Activated T-cell treated with anti-CD3 and anti-CD28 coated beads, Interleukin-2, amount 50 U/mL, for 24 hours (primary cell): ENCODE measurements around the gene TMEM270.
A peak's percentile ranks its signal among the peaks of the same experiment; 100 is the strongest.
"Not testable (repeated sequence)": the region's sequence is repeated elsewhere in the genome, so short reads cannot be mapped to it uniquely, and the experiment has no call there.

ENCODE experiments used
- DNase-seq: peaks from one replicate; pipeline ENCODE4 v3.0.0-alpha.2; 2020
- H3K27ac Mint-ChIP-seq: 2 replicates; pipeline ENCODE4 v1.8.0; 2020; ENCODE audit warnings: mild to moderate bottlenecking, mixed read lengths
- H3K27me3 Mint-ChIP-seq: 2 replicates; pipeline ENCODE4 v1.8.0; 2020; ENCODE audit warnings: mixed read lengths
- H3K36me3 Mint-ChIP-seq: 2 replicates; pipeline ENCODE4 v1.8.0; 2020; ENCODE audit warnings: low read depth, mixed read lengths
- H3K4me1 Mint-ChIP-seq: 2 replicates; pipeline ENCODE4 v1.8.0; 2020; ENCODE audit warnings: low read depth, mixed read lengths
- H3K4me3 Mint-ChIP-seq: 2 replicates; pipeline ENCODE4 v1.8.0; 2020; ENCODE audit warnings: mild to moderate bottlenecking, moderate library complexity, mixed read lengths
- H3K9me3 Mint-ChIP-seq: 2 replicates; pipeline ENCODE4 v1.8.0; 2020; ENCODE audit warnings: mixed read lengths

TMEM270 gene

DNA sequence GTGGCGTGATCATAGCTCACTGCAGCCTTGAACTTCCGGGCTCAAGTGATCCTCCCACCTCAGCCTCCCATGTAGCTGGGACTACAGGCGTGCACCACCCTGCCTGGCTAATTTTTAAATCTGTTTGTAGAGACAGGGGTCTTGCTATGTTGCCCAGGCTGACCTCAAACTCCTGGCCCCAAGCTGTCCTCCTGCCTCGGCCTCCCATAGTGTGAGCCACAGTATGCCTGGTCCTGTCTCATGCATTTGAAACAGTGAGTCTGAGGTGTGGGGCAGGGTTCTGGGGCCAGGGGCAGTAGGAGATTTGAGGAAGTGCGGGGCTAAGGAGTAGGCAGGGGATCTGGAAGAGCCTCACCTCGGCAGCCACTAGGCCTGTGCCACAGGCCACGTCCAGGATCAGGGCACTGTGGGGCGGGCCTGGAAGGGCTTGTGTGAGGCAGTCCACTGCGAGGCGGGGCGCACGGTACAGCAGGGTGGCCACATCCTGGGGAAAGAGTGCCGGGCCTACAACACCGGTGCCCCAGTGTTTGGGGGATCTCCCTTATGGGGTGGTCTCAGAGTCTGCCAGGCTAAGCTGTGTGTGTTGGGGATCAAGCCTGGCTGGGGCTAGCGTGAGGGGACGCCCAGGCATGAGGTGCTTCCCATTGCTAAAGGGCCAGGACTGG lies 20.1 kb upstream of the TMEM270 start:
- Mint-ChIP-seq H3K9me3 (no peaks in the 10 kb centered on the region), H3K27me3 (no peaks in the 10 kb centered on the region), H3K27ac (no peak overlapping the region), H3K4me3 (no peak overlapping the region), H3K4me1 (peaks cover 14% of the 10 kb centered on the region), H3K36me3 (no peaks in the 10 kb centered on the region)
- DNase-seq: no peak

DNA sequence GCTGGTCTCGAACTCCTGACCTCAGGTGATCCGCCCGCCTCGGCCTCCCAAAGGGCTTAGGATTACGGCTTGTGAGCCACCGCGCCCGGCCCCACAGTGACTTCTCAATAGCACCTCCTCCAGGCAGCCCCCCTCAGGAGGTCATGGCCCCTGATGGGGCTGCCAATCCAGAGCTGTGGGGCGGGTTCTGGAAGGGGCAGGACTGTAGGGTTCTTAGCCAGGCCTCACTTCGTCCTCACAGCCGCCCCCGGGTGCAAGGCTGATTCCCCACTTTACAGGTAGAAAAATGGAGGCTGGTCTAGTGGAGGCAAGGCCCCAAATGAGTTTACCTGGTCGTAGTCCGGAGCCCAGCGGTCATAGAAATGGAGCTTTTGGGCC lies 19.3 kb upstream of the TMEM270 start:
- Mint-ChIP-seq H3K27me3 (no peaks in the 10 kb centered on the region), H3K4me1 (peaks cover 14% of the 10 kb centered on the region), H3K9me3 (no peaks in the 10 kb centered on the region), H3K4me3 (peak overlapping the region; percentile 80), H3K36me3 (no peaks in the 10 kb centered on the region), H3K27ac (no peak overlapping the region)
- DNase-seq: peak; percentile 39

DNA sequence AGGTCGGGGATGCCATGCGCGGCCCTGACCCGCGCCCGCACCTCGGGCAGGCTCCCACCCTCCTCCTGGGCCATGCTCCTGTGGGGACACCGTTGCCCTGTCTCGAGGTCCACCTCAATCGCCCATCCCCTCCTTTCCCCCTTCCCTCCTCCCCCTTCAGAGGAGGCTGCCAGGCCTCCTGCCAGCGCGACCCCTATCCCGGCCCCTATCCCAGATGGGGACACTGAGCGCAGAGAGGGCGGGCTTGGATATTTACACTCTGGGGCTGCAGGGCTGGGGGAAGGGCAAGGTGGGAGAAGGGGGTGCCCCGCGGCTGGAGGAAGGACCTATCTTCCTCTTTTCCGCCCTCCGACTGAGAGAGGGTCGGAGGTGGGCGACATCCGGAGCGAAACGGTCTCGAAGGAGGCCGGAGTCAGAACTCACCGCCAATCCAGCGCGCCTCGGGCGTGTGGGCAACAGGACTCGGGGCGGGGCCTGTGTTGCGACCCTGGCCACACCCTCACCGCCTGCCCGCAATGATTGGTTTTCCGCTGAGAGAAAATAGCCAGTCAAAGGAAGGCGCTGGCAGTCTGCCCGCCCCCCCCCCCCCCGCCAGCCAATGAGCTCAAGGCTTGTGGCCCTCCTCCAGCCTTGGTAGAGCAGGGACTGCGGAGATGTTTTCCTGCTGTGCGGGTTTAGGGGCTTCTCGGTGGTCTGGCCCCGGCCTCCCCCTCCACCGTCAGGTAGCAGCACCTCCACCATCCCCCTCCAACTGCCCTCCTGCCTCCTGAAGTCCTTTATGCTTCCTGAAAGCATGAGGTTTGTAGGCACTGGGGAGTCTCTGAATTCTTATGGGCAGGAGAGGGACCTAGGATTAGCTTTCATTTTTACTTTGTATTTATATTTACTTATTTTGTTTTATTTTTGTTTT lies 18.6 kb upstream of the TMEM270 start, which contains the start of gene METTL27:
Gene METTL27, minus strand, starts transcription at position 450 of the 910 bp plus-strand sequence. Its CDS starts 376 bp downstream, at position 74.
- no peaks in the 10 kb centered on the region for H3K36me3 Mint-ChIP-seq
- H3K27me3 Mint-ChIP-seq: no peaks in the 10 kb centered on the region
- H3K4me3 Mint-ChIP-seq: peak within 1 kb of the TSS; percentile 80
- peak; percentile 92 for DNase-seq
- peak within 1 kb of the TSS; percentile 83 for H3K27ac Mint-ChIP-seq
- peaks cover 14% of the 10 kb centered on the region for H3K4me1 Mint-ChIP-seq
- H3K9me3 Mint-ChIP-seq: no peaks in the 10 kb centered on the region

DNA sequence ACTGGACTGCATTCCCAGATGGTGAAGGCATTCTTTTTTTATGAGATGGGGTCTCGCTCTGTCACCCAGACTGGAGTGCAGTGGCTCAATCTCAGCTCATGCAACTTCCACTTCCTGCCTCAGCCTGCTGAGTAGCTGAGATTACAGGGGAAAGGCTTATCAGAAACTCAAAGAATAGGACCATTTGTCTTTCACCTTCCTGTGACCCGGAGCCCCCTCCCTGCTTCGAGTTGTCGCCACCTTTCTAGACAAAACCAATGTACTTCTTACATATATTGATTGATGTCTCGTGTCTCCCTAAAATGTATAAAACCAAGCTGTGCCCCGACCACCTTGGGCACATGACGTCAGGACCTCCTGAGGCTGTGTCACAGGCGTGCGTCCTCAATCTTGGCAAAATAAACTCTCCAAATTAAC lies 16.8 kb upstream of the TMEM270 start:
- no peak overlapping the region for H3K27ac Mint-ChIP-seq
- no peak overlapping the region for H3K4me3 Mint-ChIP-seq
- DNase-seq: no peak
- H3K36me3 Mint-ChIP-seq: no peaks in the 10 kb centered on the region
- H3K4me1 Mint-ChIP-seq: peaks cover 14% of the 10 kb centered on the region
- peaks cover under 1% of the 10 kb centered on the region for H3K27me3 Mint-ChIP-seq
- no peaks in the 10 kb centered on the region for H3K9me3 Mint-ChIP-seq

DNA sequence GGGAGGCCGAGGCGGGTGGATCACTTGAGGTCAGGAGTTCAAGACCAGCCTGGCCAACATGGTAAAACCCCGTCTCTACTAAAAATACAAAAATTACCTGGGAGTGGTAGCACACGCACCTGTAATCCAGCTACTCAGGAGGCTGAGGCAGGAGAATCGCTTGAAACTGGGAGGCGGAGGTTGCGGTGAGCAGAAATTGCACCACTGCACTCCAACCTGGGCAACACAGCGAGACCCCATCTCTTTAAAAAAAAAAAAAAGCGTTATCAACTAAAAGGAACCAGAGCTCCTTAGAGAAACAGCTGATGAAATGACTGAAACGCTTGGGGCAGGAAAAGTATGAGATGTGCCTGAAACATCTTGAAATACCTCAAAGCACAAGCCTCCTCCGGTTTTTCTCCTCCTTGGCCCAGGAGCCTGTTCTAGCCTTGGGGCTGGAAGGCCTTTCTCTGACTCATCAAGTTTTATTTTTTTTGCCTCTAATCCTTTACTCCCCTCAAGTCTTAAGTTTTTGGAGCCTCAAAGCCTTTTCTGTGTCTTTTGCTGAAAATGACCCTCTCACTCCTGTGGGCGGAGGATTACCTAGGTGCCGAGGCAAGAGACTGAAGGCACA lies 16.0 kb upstream of the TMEM270 start:
- no peaks in the 10 kb centered on the region for H3K36me3 Mint-ChIP-seq
- H3K27ac Mint-ChIP-seq: no peak overlapping the region
- H3K27me3 Mint-ChIP-seq: peaks cover 6% of the 10 kb centered on the region
- H3K9me3 Mint-ChIP-seq: no peaks in the 10 kb centered on the region
- DNase-seq: no peak
- H3K4me1 Mint-ChIP-seq: peaks cover 18% of the 10 kb centered on the region
- H3K4me3 Mint-ChIP-seq: no peak overlapping the region

DNA sequence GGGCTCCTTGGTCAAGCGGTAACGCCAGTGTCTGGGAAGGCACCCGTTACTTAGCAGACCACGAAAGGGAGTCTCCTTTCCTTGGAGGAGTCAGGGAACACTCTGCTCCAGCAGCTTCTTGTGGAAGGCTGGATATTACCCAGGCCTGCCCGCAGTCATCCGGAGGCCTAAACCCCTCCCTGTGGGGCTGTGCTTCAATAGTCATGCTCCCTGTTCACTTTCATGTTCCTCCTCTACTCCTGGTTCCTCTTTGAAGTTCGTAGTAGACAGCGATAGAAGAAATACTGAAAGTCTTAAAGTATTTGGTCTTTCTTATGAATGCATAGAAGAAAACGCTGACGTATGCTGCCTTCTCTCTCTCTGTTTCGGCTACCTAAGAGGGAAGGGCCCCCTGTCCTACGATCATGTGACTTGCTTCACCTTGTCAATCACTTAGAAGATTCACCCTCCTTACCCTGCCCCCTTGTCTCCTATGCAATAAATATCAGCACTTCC lies 15.2 kb upstream of the TMEM270 start:
- H3K9me3 Mint-ChIP-seq, H3K36me3 Mint-ChIP-seq, DNase-seq, H3K27ac Mint-ChIP-seq, H3K4me3 Mint-ChIP-seq, H3K27me3 Mint-ChIP-seq: not testable (repeated sequence)
- peaks cover 21% of the 10 kb centered on the region for H3K4me1 Mint-ChIP-seq

DNA sequence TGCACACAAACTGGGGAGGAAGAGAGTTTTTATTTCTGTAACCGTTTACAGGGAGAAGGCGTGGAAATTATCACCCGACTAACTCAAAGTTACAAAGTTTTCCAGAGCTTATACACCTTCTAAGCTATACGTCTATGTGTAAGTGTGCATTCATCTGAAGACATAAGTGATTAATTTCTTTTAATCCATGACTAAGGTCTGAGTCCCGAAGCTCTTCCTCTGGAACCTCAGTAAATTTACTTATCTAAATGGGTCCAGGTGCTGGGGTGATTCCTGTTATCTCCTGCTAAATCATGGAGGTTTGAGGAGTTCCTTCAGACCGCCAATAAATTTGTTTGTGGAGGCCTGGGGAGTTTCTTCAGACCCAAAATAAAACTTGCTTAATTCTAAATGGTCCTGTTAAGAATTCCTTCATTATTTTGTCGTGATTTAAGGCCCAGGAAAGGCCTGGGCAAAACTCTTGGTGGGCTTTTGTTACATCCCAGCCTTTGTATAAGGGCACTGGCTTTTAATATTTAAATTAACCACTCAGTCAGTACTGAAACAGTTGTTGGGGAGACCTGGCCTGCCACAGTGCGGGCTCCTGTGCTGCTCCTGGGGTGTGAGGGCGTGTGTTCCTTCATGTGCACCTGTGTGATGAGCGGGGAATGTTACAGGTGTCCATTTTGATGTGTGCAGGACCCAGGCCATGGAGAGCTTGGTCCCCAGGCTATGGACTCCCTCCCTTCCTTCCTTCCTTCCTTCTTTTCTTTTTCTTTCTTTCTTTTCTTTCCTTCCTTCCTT lies 12.8 kb upstream of the TMEM270 start:
- peaks cover 8% of the 10 kb centered on the region for H3K27me3 Mint-ChIP-seq
- H3K9me3 Mint-ChIP-seq: no peaks in the 10 kb centered on the region
- no peak overlapping the region for H3K4me3 Mint-ChIP-seq
- H3K4me1 Mint-ChIP-seq: peaks cover 32% of the 10 kb centered on the region
- H3K36me3 Mint-ChIP-seq: no peaks in the 10 kb centered on the region
- no peak for DNase-seq
- H3K27ac Mint-ChIP-seq: no peak overlapping the region

DNA sequence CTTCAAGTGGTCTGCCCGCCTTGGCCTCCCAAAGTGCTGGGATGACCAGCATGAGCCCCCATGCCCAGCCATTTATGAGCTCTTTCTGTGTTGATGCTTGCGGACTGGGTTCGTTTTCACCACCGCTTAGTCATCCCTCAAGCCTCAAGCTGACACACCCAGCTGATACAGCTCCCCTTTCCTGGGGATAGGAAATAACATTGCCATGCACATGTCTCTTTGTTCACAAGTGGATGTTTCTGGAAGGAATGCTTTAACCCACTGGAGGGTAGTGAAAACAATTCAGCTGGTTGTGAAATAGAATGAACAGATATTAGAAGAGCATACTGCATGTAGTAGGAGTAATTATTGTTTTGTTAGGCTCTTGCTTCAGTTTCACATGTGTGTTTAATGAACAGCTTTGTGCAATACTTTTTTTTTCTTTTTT lies 10.2 kb upstream of the TMEM270 start:
- no peaks in the 10 kb centered on the region for H3K36me3 Mint-ChIP-seq
- H3K4me1 Mint-ChIP-seq: peaks cover 32% of the 10 kb centered on the region
- H3K27ac Mint-ChIP-seq: peak overlapping the region; percentile 44
- H3K4me3 Mint-ChIP-seq: no peak overlapping the region
- no peak for DNase-seq
- H3K27me3 Mint-ChIP-seq: peaks cover 26% of the 10 kb centered on the region
- H3K9me3 Mint-ChIP-seq: no peaks in the 10 kb centered on the region

DNA sequence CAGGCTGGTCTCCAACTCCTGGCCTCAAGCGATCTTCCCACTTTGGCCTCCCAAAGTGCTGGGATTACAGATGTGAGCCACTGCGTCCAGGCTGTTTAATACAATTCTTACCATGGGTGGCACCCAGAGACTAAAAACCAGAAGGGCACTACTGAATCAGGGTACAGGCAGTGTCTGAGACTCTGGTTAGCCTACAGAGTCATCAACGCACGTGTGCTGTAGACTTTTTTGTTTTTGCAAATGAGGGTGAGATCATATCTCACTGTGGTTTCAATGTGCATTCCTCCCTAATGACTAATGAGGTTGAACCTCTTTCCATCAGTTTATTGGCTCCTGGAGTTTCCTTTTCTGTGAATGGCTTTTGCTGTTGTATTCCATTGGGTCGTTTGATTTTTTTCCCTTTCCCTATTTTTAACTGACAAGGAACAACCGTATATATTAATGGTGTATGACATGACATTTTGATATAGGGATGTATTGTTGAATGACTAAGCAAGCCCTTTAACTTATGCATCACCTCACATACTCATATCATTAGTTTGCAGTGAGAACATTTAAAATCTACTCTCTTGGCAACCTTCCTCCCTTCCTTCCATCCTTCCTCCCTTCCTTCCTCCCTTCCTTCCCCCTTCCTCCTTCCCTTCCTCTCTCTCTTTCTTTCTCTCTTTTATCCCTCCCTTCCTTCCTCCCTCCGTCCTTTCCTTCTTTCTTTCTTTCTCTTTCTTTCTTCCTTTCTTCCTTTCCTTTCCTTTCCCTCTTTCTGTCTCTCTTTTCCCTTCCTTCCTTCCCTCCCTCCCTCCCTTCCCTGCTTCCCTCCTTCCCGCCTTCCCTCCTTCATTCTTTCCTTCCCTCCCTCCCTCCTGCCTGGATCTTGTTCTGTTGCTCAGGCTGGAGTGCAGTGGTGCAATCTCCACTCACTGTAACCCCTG lies 9.3 kb upstream of the TMEM270 start:
- peak overlapping the region; percentile 92 for H3K27ac Mint-ChIP-seq
- no peaks in the 10 kb centered on the region for H3K36me3 Mint-ChIP-seq
- DNase-seq: peak; percentile 37
- H3K4me1 Mint-ChIP-seq: peaks cover 33% of the 10 kb centered on the region
- H3K9me3 Mint-ChIP-seq: no peaks in the 10 kb centered on the region
- H3K4me3 Mint-ChIP-seq: no peak overlapping the region
- peaks cover 29% of the 10 kb centered on the region for H3K27me3 Mint-ChIP-seq

DNA sequence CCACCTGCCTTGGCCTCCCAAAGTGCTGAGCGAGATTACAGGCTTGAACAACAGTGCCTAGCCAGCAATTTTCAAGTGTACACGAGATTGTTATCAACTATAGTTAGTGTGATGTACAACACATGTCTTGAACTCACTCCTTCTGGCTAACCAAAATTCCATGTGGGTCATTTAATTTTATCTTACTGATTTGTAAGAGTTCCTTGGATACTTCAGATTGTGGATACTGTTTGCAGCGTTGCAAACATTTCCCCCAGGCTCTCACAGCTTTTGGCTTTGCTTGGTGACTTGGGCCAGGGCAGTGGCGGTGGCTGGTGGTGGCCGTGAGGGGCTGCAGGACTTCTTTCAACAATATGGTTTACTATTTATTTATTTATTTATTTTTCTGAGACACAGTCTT lies 8.5 kb upstream of the TMEM270 start:
- Mint-ChIP-seq H3K4me3 (no peak overlapping the region), H3K27ac (no peak overlapping the region), H3K27me3 (peaks cover 36% of the 10 kb centered on the region), H3K4me1 (peaks cover 33% of the 10 kb centered on the region), H3K9me3 (no peaks in the 10 kb centered on the region), H3K36me3 (no peaks in the 10 kb centered on the region)
- DNase-seq: no peak

DNA sequence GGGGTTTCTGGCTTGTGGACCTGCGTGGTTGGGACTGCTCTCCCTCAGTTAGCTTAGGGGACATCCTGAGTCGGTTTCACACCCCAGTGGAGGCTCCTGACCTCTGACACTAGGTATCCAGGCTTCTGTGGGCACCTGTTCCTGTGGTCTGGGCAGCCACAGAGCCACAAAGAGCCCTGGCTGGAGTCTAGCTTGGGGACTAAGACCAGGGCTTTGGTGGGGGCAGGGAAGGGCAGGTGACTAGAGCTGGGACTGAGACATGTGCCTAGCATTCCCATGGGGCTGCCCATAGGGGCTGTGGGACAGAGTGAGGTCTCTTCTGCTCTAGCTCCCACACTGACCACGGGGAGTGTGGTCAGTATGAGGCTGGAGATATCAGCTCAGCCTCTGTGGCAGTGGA lies 4.0 kb upstream of the TMEM270 start:
- peaks cover 34% of the 10 kb centered on the region for H3K27me3 Mint-ChIP-seq
- no peak overlapping the region for H3K4me3 Mint-ChIP-seq
- H3K27ac Mint-ChIP-seq: no peak overlapping the region
- no peak for DNase-seq
- H3K9me3 Mint-ChIP-seq: no peaks in the 10 kb centered on the region
- no peaks in the 10 kb centered on the region for H3K36me3 Mint-ChIP-seq
- H3K4me1 Mint-ChIP-seq: peaks cover 14% of the 10 kb centered on the region

DNA sequence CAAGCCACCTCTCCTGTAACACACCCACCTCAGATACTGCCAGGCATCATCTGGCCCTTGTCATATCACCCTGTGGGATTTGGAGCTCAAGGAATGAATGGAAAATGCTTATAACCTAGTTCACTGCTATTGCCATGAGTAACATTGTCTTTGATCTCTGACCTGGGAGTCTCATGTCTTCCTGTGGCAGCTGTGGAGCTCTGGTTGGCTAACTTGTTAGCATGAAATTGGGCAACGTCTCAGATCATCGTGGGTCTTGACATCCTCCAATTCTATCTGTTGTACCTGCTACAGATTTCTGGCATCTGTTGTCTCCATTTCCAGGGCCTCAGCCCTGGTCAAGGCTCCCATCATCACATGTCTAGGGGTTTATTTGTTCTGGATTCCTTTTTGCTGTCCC lies 2.2 kb upstream of the TMEM270 start:
- Mint-ChIP-seq H3K4me1 (peaks cover 8% of the 10 kb centered on the region), H3K4me3 (no peak overlapping the region), H3K27me3 (peaks cover 29% of the 10 kb centered on the region)

DNA sequence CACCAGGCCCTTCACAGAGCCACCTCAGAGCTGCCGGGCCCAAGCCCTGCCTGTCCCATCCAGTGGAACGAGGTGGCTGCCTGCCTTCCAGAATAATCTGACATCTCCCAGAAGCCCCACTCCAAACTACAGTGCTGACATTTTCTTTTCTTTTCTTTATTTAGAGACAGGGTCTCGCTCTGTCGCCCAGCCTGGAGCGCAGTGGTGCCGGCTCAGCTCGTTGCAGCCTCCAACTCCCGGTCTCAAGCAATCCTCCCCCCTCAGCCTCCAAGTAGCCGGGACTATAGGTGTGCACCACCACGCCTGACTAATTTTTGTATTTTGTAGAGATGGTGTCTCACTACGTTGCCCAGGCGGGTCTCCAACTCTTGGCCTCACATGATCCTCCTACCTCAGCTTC lies 346 bp downstream of the TMEM270 start:
- no peaks in the 10 kb centered on the region for H3K4me1 Mint-ChIP-seq
- DNase-seq: no peak
- H3K36me3 Mint-ChIP-seq: no peaks in the 10 kb centered on the region
- H3K27me3 Mint-ChIP-seq: peaks cover 16% of the 10 kb centered on the region
- H3K9me3 Mint-ChIP-seq: no peaks in the 10 kb centered on the region
- H3K4me3 Mint-ChIP-seq: no peak overlapping the region
- H3K27ac Mint-ChIP-seq: no peak overlapping the region

More for the DNA sequence above, 2.2 kb upstream of the TMEM270 start:
- H3K9me3 Mint-ChIP-seq: no peaks in the 10 kb centered on the region
- H3K27ac Mint-ChIP-seq: no peak overlapping the region
- DNase-seq: no peak
- no peaks in the 10 kb centered on the region for H3K36me3 Mint-ChIP-seq
